OCI-LY7 (cell line): Measurements from ENCODE around the gene PAM16. TPM values are rescaled to one million over a fixed set of nuclear protein-coding genes. Genes with fewer than 3 reads are reported as not detected.

Experiments used
- Bru-seq: library from RNA; stranded (reverse); fragments of 400-500 nt; gene quantifications from one replicate; lab custom pipeline; 2021; lab: Mats Ljungman, UMichigan
- BruChase-seq, 2 experiments: library from RNA; stranded (reverse); fragments of 400-500 nt; gene quantifications; one replicate each; lab custom pipeline; 2021; lab: Mats Ljungman, UMichigan
- BruUV-seq: library from RNA; stranded (reverse); fragments of 400-500 nt; replicated peaks from 2 replicates; lab custom pipeline; 2021; lab: Mats Ljungman, UMichigan
- CTCF ChIA-PET: fragments of 300-600 bp; sonication (Branson Sonifier 250); formaldehyde crosslinking; loops from one replicate; lab custom pipeline; 2022; ENCODE audit warnings: antibody characterized with exemption; ENCODE audit not compliant: unreplicated experiment; lab: Charles Lee
- POLR2A ChIA-PET: fragments of 300-600 bp; sonication (Branson Sonifier 250); formaldehyde crosslinking; loops from one replicate; lab custom pipeline; 2022; ENCODE audit warnings: antibody characterized with exemption; lab: Charles Lee
- DNase-seq: peaks from one replicate; pipeline ENCODE4 v3.0.0-alpha.2; 2015; ENCODE audit warnings: low spot score
- H2AFZ ChIP-seq: fragments of 200-600 bp; sonication (generic), shearing (Covaris generic); 2 replicates; pipeline ENCODE4 v1.6.1; 2014; ENCODE audit warnings: mild to moderate bottlenecking, antibody characterized with exemption, low read length, moderate library complexity
- H3K27ac ChIP-seq: fragments of 200-600 bp; sonication (generic); 2 replicates; pipeline ENCODE4 v1.5.1; 2014; ENCODE audit warnings: mixed run types, low read depth, mild to moderate bottlenecking, moderate library complexity, low read length, inconsistent platforms; ENCODE audit not compliant: poor library complexity, severe bottlenecking
- H3K36me3 ChIP-seq: fragments of 200-600 bp; sonication (generic); 2 replicates; pipeline ENCODE4 v1.6.1; 2014; ENCODE audit warnings: mild to moderate bottlenecking, antibody characterized with exemption, low read length, moderate library complexity, mixed read lengths; ENCODE audit not compliant: insufficient read depth
- H3K4me1 ChIP-seq: fragments of 200-600 bp; sonication (generic); 2 replicates; pipeline ENCODE4 v1.5.1; 2014; ENCODE audit warnings: mild to moderate bottlenecking, low read length; ENCODE audit not compliant: insufficient read depth, poor library complexity, severe bottlenecking
- H3K4me2 ChIP-seq: fragments of 200-600 bp; sonication (generic); 2 replicates; pipeline ENCODE4 v1.6.1; 2014; ENCODE audit warnings: mild to moderate bottlenecking, low read length
- H3K4me3 ChIP-seq: fragments of 200-600 bp; sonication (generic); 2 replicates; pipeline ENCODE4 v1.5.1; 2014; ENCODE audit warnings: mild to moderate bottlenecking, low read depth, low read length; ENCODE audit not compliant: poor library complexity, severe bottlenecking
- H3K79me2 ChIP-seq: fragments of 200-600 bp; sonication (generic); 2 replicates; pipeline ENCODE4 v1.6.1; 2016; ENCODE audit warnings: low read depth, mild to moderate bottlenecking, low read length, moderate library complexity, mixed read lengths; ENCODE audit not compliant: insufficient read depth
- H3K9me2 ChIP-seq: fragments of 200-600 bp; sonication (generic); 2 replicates; pipeline ENCODE4 v1.6.1; 2016; ENCODE audit warnings: mild to moderate bottlenecking, low read length, mixed read lengths; ENCODE audit not compliant: insufficient read depth
- H3K9me3 ChIP-seq: fragments of 200-600 bp; sonication (generic); 2 replicates; pipeline ENCODE4 v1.6.1; 2014; ENCODE audit warnings: mild to moderate bottlenecking, mixed run types, low read length, mixed read lengths
- H4K20me1 ChIP-seq: fragments of 200-600 bp; sonication (generic); 2 replicates; pipeline ENCODE4 v1.6.1; 2014; ENCODE audit warnings: mild to moderate bottlenecking, antibody characterized with exemption, low read length, moderate library complexity, mixed read lengths; ENCODE audit not compliant: insufficient read depth
- CTCF ChIP-seq: fragments of 200-600 bp; sonication (generic); conservative IDR thresholded peaks from 2 replicates; pipeline ENCODE4 v1.5.1; 2014; ENCODE audit warnings: mild to moderate bottlenecking, antibody characterized with exemption, low read length, moderate library complexity, mixed read lengths
- EZH2phosphoT487 ChIP-seq: fragments of 200-600 bp; sonication (generic); IDR thresholded peaks from 2 replicates; pipeline ENCODE4 v1.6.1; 2018; ENCODE audit warnings: low read depth, borderline replicate concordance, mild to moderate bottlenecking, mixed run types, antibody characterized with exemption, low read length, moderate library complexity, mixed read lengths
- intact Hi-C: fragments of 100-400 bp; cut with micrococcal nuclease; formaldehyde crosslinking; loops from one replicate; pipeline ENCODE4 v1.10.0; 2022; ENCODE audit not compliant: unreplicated experiment
- long read RNA-seq: library from polyadenylated mRNA; stranded (forward); transcript quantifications from one replicate; pipeline ENCODE4 v2.0.0, GENCODE V29; 2022
- total RNA-seq, 2 experiments: library from RNA; depleted of rRNA in 1 of 2; stranded (reverse); fragments of >200 nt in 1 of 2; shearing (Covaris generic) in 1 of 2; gene quantifications; 2 replicates each; pipeline ENCODE4 v1.2.3, GENCODE V29; 2014 to 2022

Gene PAM16
- total RNA-seq (2014; rRNA removed; shearing (Covaris generic)) (80.6 and 92.1 TPM in 2 replicates), total RNA-seq (2022) (77.4 and 82.4 TPM in 2 replicates), Bru-seq, nascent RNA (percentile 51 among the genes with signal in this experiment), BruChase-seq, experiment 1, labeled RNA remaining after a 6-hour chase (percentile 62 among the genes with signal in this experiment), BruChase-seq, experiment 2, labeled RNA remaining after a 2-hour chase (percentile 59 among the genes with signal in this experiment)
- long read RNA-seq, transcript PAM16-201 (5 exons, 587 nt) = major isoform, 18 of 29 reads
- long read RNA-seq, partial matches to known transcripts = 0 of 29 reads
- long read RNA-seq, other reads (novel, unspliced or antisense) = 8 of 29 reads

- H3K36me3 ChIP-seq = peaks cover 34% of the 10 kb centered on the region
- H3K4me1 ChIP-seq = peaks cover 18% of the 10 kb centered on the region
- intact Hi-C loops = no loop called here
- peaks cover 5% of the 10 kb centered on the region for H4K20me1 ChIP-seq
- ChIA-PET POLR2A (interaction anchor here (0.5 to 0.6 kb wide), 2 partner anchors 190 to 1249 kb away, joined by 3 to 4 read pairs; no protein-coding TSS in a partner anchor), CTCF (interaction anchor here (0.6 to 1.3 kb wide), 3 partner anchors 10 to 98 kb away, joined by 3 read pairs; no protein-coding TSS in a partner anchor)
- no peaks in the 10 kb centered on the region for H3K9me2 ChIP-seq
- H3K79me2 ChIP-seq = peaks cover 41% of the 10 kb centered on the region
- H3K4me2 ChIP-seq = peak within 1 kb of the TSS; percentile 74
- BruUV-seq = no TSS peak
- peak; percentile 23; the same call in 1 of the 2 replicates for TF ChIP-seq CTCF
- TF ChIP-seq EZH2phosphoT487 = no peak
- H3K4me3 ChIP-seq = peak within 1 kb of the TSS; percentile 99
- H3K9me3 ChIP-seq = no peaks in the 10 kb centered on the region
- DNase-seq = peak; percentile 97
- H2AFZ ChIP-seq = peak within 1 kb of the TSS; percentile 84; the same call in 1 of the 2 replicates
- peak within 1 kb of the TSS; percentile 57 for H3K27ac ChIP-seq
Observed at GRCh38 chr16:4350787-4351659, at the start of gene PAM16. Gene PAM16, minus strand, starts transcription at chr16:4351321. Its CDS starts 87 bp downstream, at chr16:4351234.

DNA sequence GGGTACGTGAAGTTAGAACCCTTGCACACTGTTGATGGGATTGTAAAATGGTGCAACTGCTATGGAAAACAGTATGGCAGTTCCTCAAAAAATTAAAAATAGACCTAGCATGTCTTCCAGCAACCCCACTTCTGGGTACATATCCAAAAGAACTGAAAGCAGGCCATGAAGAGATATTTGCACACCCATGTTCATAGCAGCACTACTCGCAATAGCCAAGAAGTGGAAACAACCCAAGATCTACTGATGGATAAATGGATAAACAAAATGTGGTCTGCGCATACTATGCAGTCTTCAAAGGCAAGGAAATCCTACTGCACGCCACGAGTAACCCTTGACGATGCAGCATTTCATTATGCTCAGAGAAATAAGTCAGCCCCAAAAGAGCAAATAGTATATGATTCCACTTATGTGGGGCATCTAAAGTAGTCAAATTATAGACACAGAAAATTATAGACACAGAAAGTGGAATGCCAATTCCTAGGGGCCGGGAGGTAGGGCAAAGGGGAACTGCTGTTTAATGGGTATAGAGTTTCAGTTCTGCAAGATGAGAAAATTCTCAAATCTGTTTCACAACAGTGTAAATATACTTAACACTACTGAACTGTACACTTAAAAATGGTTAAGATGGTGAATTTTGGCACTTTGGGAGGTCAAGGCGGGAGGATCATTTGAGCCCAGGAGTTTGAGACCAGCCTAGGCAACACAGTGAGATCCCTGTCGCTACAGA lies 48.0 kb upstream of the PAM16 start:
- intact Hi-C loops = no loop called here
- TF ChIP-seq EZH2phosphoT487 = no peak
- no peak for TF ChIP-seq CTCF
- Histone ChIP-seq H3K9me2 (no peaks in the 10 kb centered on the region), H3K4me2 (no peak overlapping the region), H3K9me3 (no peaks in the 10 kb centered on the region), H3K27ac (no peak overlapping the region), H4K20me1 (no peaks in the 10 kb centered on the region), H3K4me3 (no peak overlapping the region), H2AFZ (no peak overlapping the region), H3K36me3 (peaks cover 86% of the 10 kb centered on the region), H3K79me2 (no peaks in the 10 kb centered on the region), H3K4me1 (no peaks in the 10 kb centered on the region)
- POLR2A ChIA-PET = interaction anchor here (0.6 kb wide), 1 partner anchor 107 kb away, joined by 3 read pairs; no protein-coding TSS in a partner anchor
- CTCF ChIA-PET = interaction anchor here (1.0 kb wide), 1 partner anchor 17 kb away, joined by 3 read pairs; the partner anchor contains the start of gene CORO7
- no peak for DNase-seq
- BruUV-seq = no TSS peak
